ENCODE data around the gene SFRP5.

The SFRP5 gene

DNA sequence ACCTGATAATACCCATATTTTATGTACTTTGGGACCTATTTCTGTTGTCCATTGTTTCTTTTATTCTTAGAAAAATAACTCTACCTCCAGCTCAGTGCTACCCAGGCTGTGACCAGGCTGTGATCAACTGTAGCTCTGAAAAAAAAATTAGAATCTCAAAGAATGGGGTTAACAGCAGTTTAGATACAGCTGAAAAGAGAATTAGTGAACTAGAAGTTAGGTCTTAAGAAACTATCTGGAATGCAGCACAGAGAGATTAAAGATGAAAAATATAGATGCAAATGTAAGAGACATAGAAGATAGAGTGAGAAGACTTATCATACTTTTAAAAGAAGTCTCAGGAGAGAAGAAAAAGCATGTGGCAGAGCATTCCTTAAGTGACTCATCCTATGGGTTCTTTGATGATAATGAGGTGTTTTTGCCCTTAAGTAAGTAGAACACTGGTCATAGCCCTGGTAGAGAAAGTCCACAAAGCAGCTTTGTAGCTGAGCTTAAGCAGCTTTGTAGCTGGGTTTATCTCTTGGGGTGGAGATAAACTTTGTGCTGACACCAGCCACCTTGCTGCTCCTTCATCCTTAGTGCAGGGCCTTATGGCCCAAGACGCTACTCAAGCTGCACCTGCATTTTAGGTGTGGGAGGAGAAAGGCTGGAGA is 27.3 kb upstream of the SFRP5 start:
- H3K27ac ChIP-seq: no peak overlapping the region
- no peak for TF ChIP-seq CTCF (IDR thresholded peaks at IDR 0.05)
- DNase-seq (ENCODE audit: low spot score): no peak
- no peak overlapping the region for H3K4me3 ChIP-seq

DNA sequence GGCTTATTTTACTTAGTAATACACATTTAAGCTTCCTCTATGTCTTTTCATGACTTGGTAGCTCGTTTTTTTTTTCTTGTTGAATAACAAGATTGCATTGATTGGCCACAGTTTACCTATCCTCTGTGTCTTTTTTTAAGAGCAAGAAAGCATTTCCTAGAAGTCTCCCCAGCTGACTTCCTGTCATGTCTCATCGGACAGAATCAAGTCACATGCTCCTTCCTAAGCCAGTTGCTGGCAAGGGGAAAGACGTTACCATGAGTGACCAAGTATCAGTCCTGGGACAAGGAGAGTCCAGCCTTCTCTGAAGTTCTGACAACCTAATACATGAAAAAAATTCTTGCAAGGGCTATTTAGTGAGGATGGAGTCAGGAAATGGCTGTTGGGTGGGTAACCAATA is 24.9 kb upstream of the SFRP5 start:
- DNase-seq (ENCODE audit: low spot score): no peak
- Histone ChIP-seq H3K27ac (no peak overlapping the region), H3K4me3 (no peak overlapping the region)
- TF ChIP-seq CTCF (IDR thresholded peaks at IDR 0.05): no peak

DNA sequence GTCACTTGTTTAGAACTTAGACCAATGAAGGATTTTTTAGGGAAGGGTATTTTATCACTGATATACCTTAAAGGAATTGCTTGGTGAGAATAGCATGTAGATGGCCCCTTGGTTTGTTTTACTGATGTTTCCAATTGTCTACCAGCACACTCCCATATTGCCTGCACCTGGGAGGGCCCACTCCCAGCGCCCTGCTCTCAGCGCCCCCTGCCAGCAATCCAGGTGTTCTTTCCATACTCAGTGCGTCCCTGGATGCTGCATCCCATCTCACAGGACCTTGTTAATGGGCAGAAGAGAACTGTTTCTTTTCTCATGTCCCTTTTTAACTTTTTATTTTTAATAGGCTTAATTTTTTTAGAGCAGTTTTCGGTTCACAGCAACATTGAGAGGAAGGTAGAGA is 24.1 kb upstream of the SFRP5 start:
- TF ChIP-seq CTCF (IDR thresholded peaks at IDR 0.05): no peak
- Histone ChIP-seq H3K27ac (no peak overlapping the region), H3K4me3 (no peak overlapping the region)
- no peak for DNase-seq (ENCODE audit: low spot score)

DNA sequence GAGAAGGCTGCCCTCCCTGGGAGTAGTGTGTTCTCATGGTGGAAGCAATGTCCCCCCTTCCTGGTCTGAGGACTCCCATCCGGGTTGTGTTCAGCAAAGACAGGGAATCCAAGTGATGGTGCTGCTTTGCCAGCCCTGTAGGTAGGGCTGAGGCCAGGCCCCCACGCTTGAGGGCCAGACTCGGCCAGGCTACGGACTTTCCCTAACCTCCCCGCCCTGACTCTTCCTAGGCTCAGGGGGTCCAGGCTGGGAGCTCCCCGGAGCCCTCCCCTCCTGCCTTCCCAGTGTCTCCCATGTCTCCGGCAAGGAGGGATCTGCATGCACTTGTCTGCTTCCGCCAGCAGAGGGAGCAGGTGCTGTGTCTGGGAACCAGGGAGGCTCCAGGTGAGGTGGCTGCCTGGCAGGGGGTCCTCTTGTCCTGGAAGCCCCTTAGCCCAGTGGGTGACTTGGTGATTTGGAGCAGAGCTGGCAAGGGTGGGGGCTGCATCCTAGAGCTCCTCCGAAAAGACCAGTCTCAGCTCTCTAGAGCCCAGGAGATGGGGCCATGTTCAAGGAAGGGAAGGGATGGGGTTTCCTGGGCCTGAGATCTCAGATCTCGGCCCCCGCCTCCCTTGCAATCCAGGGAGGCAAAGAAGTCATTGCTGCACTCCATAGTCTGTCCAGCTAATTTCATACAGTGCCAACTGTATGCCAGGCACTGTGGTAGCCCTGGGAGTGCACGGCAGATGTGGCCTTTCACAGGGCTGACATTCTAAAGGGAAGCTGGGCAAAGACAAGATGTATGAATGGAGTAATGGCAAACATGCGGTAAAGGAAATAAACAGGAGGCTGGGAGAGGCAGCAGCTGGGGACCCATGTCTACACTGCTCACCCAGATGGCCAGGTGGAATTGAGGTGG is 20.3 kb upstream of the SFRP5 start:
- DNase-seq (ENCODE audit: low spot score): no peak
- Histone ChIP-seq H3K4me3 (no peak overlapping the region), H3K27ac (no peak overlapping the region)
- TF ChIP-seq CTCF (IDR thresholded peaks at IDR 0.05): peak; percentile 75

- no peak for TF ChIP-seq CTCF (IDR thresholded peaks at IDR 0.05)
- no peak for DNase-seq (ENCODE audit: low spot score)
- Histone ChIP-seq H3K4me3 (no peak overlapping the region), H3K27ac (no peak overlapping the region)
Observed at GRCh38 chr10:97789770-97790397, 18.1 kb upstream of the SFRP5 start.

DNA sequence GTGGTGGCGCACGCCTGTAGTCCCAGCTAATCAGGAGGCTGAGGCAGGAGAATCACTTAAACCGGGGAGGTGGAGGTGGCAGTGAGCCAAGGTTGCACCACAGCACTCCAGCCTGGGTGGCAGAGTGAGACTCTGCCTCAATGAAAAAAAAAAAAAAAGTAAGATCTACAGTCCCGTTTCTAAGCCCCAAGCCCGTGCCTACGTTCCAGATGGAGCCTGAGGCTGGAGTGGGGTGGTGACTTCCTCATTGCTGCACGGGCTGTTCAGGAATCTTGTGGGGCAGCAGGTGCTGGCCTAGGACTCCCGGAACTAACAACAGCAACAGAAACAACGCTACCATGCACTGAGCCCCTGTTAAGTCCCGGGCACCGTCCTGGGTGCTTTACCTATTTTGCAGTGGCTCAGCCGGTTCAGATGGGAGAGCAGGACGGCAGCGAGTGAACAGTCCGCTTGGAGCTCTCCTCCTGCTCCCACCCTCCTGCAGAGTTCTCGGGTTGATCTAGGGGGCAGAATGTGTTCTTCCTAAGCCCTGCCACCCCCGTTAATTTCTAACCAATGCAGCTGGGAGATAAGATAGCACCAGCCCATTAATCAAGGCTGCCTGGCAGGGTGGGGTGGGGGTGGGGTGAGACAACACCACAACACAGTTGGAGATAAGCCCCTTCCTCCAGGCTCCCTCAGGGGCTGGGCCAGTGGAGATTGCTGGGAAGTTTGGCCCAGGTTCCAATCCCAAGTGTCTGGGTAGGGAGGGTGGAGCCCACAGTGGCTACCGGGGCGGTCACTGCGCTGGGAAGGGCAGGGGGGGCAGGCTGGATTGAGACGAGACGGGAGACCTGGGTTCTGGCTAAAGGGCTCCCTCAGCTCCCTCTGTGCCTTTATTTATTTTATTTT is 17.0 kb upstream of the SFRP5 start:
- Histone ChIP-seq H3K4me3 (peak overlapping the region; percentile 43), H3K27ac (no peak overlapping the region)
- no peak for TF ChIP-seq CTCF (IDR thresholded peaks at IDR 0.05)
- no peak for DNase-seq (ENCODE audit: low spot score)

Data from coronary artery (tissue), 2 donors.